Medulla oblongata (tissue), 1 donor: ENCODE measurements around the gene ZSWIM3.
"Not testable (repeated sequence)": the region's sequence is repeated elsewhere in the genome, so short reads cannot be mapped to it uniquely, and the experiment has no call there.

Experiments used
- DNase-seq: peaks from one replicate; pipeline ENCODE4 v3.0.0-alpha.2; 2015; ENCODE audit errors: extremely low spot score

Gene ZSWIM3

GRCh38 chr20:45890985-45891983, 33.9 kb downstream of the ZSWIM3 start, which contains the start of the genes CTSA and NEURL2:
CTSA (plus strand) TSS chr20:45891335; CDS start chr20:45891569, 234 bp downstream.
NEURL2 (minus strand) TSS chr20:45891208; CDS start chr20:45890991, 217 bp downstream.
- peak; percentile 94 for DNase-seq

- DNase-seq, result peak; percentile 17
These were observed 34.8 kb downstream of the ZSWIM3 start for GRCh38 chr20:45892049-45892825.

- no peak for DNase-seq
These were observed 35.5 kb downstream of the ZSWIM3 start for GRCh38 chr20:45892828-45893500.

DNA sequence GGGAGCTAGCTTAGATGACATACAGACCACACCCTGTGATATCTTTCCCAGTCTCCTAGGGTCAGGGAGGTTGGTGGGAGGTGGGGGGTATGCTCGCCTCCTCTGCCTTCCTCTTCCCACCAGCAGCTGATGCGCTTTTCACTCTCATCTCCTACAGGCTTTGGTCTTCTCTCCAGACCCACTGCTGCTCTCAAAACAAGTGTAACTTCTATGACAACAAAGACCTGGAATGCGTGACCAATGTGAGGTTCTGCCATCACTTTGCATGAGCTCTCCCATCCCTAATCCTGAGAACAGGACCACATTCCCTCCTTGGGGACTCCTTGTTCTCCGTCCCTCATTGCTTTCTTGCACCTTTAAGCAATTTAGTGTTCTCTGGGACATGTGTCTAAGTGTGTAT, 36.4 kb downstream of the ZSWIM3 start:
- no peak for DNase-seq

DNA sequence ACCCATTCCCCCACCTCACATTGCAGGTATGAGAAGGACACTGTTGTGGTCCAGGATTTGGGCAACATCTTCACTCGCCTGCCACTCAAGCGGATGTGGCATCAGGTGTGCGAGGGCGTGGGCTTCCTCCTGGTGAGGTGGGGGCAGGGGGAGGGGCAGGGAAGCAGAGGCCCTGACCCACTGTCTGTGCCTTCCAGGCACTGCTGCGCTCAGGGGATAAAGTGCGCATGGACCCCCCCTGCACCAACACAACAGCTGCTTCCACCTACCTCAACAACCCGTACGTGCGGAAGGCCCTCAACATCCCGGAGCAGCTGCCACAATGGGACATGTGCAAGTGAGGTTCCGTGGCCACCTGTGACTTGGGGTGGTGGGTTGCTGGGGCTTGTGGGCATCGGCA, 37.4 kb downstream of the ZSWIM3 start:
- DNase-seq, result no peak

DNA sequence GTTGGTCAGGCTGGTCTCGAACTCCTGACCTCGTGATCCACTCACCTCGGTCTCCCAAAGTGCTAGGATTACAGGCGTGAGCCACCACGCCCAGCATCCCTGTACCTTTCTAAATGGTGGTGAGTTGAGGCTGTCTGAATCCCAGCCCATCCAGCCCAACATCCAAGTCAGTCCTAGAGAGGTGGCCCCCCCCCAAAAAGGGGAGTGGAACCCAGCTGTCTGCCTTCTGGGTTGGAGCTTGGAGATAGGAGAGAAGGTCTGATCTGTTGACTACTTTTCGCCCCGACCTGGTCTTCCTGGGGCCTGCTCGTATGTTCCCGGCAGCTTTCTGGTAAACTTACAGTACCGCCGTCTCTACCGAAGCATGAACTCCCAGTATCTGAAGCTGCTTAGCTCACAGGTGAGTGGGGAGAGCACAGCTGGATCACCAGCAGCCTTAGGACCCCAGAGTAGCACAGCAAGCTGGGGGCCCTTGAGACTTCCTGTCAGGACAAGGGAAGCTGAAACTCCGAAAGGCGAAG, 39.3 kb downstream of the ZSWIM3 start:
- DNase-seq, result no peak

GRCh38 chr20:45897289-45897688, 39.9 kb downstream of the ZSWIM3 start:
- no peak for DNase-seq

DNA sequence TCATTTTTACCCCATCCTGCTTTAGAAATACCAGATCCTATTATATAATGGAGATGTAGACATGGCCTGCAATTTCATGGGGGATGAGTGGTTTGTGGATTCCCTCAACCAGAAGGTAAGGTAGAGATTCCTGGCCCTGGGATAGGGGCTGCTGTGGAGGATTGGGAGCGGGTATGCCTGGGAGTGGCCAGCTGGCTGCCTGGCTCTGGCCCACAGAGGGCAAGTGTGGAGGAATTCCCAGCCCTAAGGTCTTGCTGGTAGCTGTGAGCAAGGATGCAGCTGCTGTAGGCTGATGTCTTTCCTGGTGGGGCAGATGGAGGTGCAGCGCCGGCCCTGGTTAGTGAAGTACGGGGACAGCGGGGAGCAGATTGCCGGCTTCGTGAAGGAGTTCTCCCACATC, 40.3 kb downstream of the ZSWIM3 start:
- no peak for DNase-seq

- no peak for DNase-seq
These were observed 40.9 kb downstream of the ZSWIM3 start for GRCh38 chr20:45898285-45898684.

DNA sequence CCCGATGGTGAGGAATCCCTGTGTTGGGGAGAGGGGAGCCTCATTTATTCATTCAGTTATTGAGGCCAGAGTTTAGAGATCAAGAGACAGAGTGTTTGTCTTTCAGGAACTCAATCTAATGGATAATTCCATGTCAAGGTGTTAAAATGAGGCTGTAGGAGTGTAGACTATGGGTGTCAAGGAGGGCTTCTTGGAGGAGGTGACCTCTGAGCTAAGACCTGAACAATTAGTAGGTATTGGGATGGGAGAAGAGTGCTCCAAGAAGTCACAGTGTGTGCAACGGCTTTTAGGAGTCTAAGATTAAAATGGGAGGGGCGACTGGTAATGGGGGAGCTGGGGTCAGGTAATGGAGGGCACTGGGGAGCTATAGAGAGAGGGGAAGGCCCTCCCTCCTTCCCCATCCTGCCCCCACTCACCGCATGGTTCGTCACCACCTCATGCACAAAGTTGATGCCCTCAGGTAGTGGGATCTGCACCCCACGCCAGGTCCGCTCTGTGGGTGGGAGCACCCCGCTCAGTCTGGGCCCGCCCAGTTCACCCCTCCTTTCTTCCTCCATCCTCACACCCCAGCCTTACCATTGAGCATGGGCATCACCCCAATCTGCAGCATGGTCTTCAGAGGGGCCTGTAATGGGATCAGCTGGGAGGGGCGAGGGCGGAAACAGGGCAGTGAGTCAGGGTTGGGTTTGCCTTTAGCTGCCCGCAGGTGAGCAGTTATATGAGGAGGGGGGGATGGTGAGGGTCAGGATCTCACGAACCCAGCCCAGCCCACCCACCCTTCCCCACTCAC, 41.8 kb downstream of the ZSWIM3 start:
- DNase-seq, result no peak

- DNase-seq, result not testable (repeated sequence)
These were observed 43.9 kb downstream of the ZSWIM3 start for GRCh38 chr20:45901332-45901731.

DNA sequence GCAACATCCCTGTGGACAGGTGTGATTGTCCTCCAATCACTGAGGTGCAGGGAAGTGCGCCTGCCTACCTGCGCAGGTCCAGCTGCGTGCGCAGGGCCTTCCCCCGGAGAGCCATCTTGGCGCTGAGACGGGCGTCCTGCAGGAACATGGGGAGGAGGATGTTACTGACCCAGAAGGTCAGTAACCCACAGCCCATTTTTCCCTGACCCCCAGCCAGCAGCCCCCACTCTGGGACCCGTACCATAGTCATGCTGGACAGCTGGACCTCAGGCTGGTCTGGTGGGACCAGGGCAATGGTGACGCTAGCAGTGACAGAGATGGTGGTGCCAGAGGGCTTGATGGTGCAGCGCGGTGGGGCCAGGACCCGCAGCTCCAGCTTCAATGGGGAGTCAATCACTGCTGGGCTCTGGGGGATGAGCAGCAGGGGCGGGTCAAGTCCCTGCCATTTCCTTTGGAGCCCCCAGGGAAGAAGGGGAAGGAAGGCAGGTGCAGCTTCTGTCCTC, 44.8 kb downstream of the ZSWIM3 start:
- DNase-seq, result no peak

GRCh38 chr20:45904583-45905504, 47.4 kb downstream of the ZSWIM3 start:
- DNase-seq, result no peak

DNA sequence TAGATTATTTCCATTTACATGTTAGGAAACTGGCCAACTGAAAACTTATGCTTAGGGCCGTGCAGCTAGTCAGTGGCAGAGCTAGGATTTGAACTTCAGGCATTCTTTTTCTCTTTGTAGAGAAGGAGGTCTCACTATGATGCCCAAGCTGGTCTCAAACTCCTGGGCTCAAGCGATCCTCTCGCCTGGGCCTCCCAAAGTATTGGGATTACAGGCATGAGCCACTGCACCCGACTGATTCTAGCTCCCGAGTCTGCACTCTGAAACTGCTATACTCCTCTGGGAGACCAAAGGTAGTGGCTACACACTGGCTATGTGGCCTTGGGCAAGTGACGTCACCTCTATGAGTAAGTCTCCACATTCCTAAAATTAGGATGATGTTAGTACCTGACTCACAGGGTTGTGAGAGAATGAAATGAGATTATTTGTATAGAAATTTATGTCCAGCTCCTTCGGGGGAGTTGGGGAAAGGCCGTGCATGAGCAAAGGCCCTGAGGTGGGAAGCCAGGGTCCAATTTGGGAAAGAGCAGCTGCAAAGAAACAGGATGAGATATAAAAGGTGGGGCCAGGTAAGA, 48.2 kb downstream of the ZSWIM3 start:
- no peak for DNase-seq

GRCh38 chr20:45907219-45907948, 50.0 kb downstream of the ZSWIM3 start:
- DNase-seq, result no peak

- no peak for DNase-seq
These were observed 50.7 kb downstream of the ZSWIM3 start for GRCh38 chr20:45908084-45908483.

GRCh38 chr20:45909336-45909808, 52.0 kb downstream of the ZSWIM3 start:
- no peak for DNase-seq
